T-helper 1 cell treated with Interleukin-12 subunit alpha and Interleukin-12 subunit beta and Interleukin-4 antibody, amounts not matched to agents 30 μg/mL and 1 μg/mL, for 36 hours (primary cell): ENCODE measurements around the gene BTBD6.

Experiments
- H3K27ac Mint-ChIP-seq: one replicate; pipeline ENCODE4 v1.8.0; 2021; ENCODE audit warnings: mild to moderate bottlenecking, mixed read lengths
- H3K27me3 Mint-ChIP-seq: one replicate; pipeline ENCODE4 v1.8.0; 2021; ENCODE audit warnings: low read depth, mixed read lengths
- H3K36me3 Mint-ChIP-seq: one replicate; pipeline ENCODE4 v1.8.0; 2021; ENCODE audit warnings: low read depth, mixed read lengths
- H3K4me1 Mint-ChIP-seq: one replicate; pipeline ENCODE4 v1.8.0; 2021; ENCODE audit warnings: low read depth, mixed read lengths
- H3K4me3 Mint-ChIP-seq: one replicate; pipeline ENCODE4 v1.8.0; 2021; ENCODE audit warnings: mild to moderate bottlenecking, moderate library complexity, mixed read lengths
- H3K9me3 Mint-ChIP-seq: one replicate; pipeline ENCODE4 v1.8.0; 2021; ENCODE audit warnings: mixed read lengths

Gene BTBD6

DNA sequence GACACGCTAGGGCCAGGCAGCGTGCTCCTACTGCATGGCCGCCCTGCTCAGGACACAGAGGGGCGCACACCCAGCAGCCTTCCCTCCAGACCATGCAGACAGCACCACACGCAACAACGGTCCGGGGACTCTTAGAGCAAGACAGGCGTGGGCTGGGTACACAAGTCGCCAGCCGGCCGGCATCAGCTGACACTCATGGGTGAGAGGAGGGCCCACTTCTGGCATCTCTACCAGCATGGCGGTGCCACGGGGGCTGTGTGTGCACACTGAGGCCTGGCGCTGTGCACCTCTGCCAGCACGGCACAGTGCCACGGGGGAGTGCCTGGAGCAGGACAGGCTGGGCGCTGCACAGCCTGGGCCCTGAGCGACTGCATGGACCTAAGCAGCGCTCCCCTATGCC is 6.7 kb upstream of the BTBD6 start:
- Mint-ChIP-seq H3K27me3 (no peaks in the 10 kb centered on the region), H3K27ac (no peak overlapping the region), H3K9me3 (no peaks in the 10 kb centered on the region), H3K4me1 (peaks cover 8% of the 10 kb centered on the region), H3K36me3 (no peaks in the 10 kb centered on the region), H3K4me3 (no peak overlapping the region)

DNA sequence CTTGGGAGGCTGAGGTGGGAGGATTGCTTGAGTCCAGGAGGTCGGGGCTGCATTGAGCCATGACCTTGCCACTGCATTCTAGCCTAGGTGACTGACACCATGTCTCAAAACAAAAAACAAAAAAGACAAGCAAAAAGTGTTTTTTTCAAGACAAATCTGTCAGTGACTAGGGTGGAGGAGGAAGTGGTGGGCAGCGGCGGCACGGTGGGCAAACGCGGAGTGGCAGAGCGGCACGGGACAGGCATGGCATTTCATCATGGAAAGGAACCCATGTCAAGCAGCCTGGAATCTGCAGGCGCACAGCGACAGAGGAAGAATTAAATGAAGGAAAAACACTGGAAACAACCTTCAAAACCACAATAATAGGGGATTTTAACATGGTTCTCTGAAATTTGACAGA is 4.0 kb upstream of the BTBD6 start:
- H3K9me3 Mint-ChIP-seq: no peaks in the 10 kb centered on the region
- no peaks in the 10 kb centered on the region for H3K27me3 Mint-ChIP-seq
- H3K36me3 Mint-ChIP-seq: peaks cover 4% of the 10 kb centered on the region
- peaks cover 13% of the 10 kb centered on the region for H3K4me1 Mint-ChIP-seq
- no peak overlapping the region for H3K4me3 Mint-ChIP-seq
- H3K27ac Mint-ChIP-seq: no peak overlapping the region

DNA sequence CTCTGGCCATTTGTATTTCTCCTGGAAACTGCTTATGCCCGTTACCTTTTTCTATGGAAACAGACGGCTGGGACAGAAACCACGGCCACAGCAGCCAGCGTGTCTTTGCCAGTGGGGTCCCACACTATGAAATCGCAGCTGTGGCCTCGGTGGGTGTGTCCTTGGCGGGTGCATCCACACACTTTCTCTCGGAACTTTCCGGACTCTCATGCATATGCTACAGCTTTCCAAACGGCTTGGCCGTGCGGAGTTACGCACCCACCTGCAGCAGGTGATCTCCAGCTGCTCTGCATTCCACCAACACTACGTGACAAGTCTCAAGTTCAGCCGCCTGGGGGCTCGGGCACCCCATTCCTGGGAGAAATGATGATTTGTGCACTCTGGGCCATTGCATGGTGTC is 1.3 kb upstream of the BTBD6 start:
- Mint-ChIP-seq H3K27me3 (no peaks in the 10 kb centered on the region), H3K4me3 (no peak overlapping the region), H3K4me1 (peaks cover 20% of the 10 kb centered on the region), H3K36me3 (peaks cover 11% of the 10 kb centered on the region), H3K27ac (no peak overlapping the region), H3K9me3 (no peaks in the 10 kb centered on the region)

DNA sequence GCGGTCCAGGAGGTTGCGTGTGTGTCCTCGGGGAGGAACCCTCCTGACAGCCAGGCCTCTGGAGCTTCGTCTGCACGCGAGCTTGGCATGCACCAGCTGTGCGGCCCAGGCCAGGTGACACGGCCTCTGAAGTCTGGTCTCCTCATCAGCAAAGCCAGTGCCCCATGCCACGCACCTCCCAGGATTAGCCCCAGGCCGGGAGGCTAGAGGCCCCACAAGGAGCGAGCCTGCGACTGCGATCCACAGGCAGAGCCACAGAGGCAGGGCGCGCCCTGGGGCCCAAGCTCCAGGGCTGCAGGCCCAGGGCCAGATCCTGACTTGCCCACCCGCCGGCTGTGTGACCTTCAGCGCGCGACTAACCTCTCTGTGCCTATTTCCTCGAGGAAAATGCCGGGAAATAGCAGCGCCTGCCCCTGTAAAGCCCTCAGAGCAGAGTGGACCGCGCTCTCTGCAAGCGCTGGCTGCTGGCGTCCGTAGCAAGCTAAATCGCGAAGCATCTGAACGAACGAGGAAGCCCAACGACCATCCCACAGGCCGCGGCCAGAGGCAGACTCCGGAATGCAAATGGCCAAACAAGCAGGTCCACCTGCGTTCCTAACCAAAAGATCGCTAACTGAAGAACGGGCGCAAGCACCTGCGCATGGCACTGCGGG is 492 bp upstream of the BTBD6 start:
- Mint-ChIP-seq H3K27me3 (no peaks in the 10 kb centered on the region), H3K4me1 (peaks cover 20% of the 10 kb centered on the region), H3K4me3 (peak overlapping the region; percentile 82), H3K27ac (peak overlapping the region; percentile 59), H3K9me3 (no peaks in the 10 kb centered on the region), H3K36me3 (peaks cover 11% of the 10 kb centered on the region)

DNA sequence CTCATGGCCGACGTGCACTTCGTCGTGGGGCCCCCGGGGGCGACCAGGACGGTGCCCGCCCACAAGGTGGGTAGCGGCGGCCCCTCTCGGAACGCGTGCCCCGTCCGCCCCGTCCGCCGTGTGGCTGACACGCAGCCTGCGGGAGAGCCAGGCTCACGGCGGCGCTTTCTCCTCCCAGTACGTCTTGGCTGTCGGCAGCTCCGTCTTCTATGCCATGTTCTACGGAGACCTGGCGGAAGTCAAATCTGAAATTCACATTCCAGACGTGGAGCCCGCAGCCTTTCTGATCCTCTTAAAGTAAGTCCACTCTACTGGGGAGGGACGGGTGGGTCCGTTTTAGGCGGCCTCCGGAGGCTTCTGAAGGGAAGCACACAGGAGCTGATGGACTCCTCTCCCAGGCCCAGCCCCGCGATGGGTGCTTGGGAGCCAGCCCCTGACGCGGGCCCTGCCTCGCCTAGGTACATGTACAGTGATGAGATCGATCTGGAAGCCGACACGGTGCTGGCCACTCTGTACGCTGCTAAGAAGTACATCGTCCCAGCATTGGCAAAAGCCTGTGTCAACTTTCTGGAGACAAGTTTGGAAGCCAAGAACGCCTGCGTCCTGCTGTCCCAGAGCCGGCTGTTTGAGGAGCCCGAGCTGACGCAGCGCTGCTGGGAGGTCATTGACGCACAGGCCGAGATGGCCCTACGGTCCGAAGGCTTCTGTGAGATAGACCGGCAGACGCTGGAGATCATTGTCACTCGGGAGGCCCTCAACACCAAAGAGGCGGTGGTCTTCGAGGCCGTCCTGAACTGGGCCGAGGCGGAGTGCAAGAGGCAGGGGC is 1.1 kb downstream of the BTBD6 start:
- Mint-ChIP-seq H3K4me1 (peaks cover 19% of the 10 kb centered on the region), H3K9me3 (no peaks in the 10 kb centered on the region), H3K27me3 (no peaks in the 10 kb centered on the region), H3K27ac (peak overlapping the region; percentile 80), H3K36me3 (peaks cover 15% of the 10 kb centered on the region), H3K4me3 (peak overlapping the region; percentile 76)

DNA sequence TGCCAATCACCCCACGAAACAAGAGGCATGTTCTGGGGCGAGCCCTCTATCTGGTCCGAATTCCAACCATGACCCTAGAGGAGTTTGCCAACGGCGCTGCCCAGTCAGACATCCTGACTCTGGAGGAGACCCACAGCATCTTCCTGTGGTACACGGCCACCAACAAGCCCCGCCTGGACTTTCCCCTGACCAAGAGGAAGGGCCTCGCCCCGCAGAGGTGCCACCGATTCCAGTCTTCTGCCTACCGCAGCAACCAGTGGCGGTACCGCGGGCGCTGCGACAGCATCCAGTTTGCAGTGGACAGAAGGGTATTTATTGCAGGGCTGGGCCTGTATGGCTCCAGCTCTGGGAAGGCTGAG is 1.7 kb downstream of the BTBD6 start:
- Mint-ChIP-seq H3K4me1 (peaks cover 18% of the 10 kb centered on the region), H3K36me3 (peaks cover 15% of the 10 kb centered on the region), H3K4me3 (peak overlapping the region; percentile 76), H3K27me3 (no peaks in the 10 kb centered on the region), H3K27ac (peak overlapping the region; percentile 26), H3K9me3 (no peaks in the 10 kb centered on the region)

DNA sequence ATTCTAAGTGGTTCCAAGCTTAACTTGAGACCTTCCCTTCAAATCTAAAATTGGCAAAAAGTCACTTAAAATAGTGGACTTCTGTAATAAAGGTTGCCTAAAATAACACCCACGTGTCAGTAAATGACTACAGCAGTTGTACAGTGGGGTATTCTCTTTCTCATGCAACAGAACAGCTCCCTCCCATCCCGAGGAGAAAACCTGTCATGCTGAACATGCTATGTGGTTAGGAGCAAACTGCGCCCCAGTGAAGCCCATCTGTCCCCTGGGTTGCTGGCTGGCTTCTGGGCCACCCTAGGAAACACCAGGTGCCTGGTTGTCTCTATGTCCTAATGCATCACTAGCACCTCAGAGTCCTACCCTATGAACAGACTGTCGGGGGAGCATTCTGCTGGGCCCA is 2.7 kb downstream of the BTBD6 start:
- H3K9me3 Mint-ChIP-seq: no peaks in the 10 kb centered on the region
- no peaks in the 10 kb centered on the region for H3K27me3 Mint-ChIP-seq
- no peak overlapping the region for H3K27ac Mint-ChIP-seq
- H3K4me1 Mint-ChIP-seq: peaks cover 12% of the 10 kb centered on the region
- no peak overlapping the region for H3K4me3 Mint-ChIP-seq
- H3K36me3 Mint-ChIP-seq: peaks cover 15% of the 10 kb centered on the region

DNA sequence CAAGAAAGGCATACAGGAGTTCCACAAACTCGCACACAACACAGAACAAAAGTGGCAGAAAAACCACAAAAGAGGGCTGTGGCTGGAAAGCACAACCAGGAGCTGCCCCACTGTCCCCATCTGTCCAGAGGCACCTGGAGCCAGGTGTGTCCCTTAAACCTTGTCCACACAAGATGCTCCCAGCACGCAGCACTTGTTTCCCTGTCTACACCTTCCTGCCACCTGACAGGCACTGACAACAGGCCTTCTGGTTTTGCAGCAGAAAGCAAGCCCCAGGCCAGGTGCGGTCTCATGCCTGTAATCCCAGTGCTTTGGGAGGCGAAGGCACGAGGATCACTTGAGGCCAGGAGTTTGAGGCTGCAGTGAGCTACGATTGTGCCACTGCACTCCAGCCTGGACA is 3.6 kb downstream of the BTBD6 start:
- H3K9me3 Mint-ChIP-seq: no peaks in the 10 kb centered on the region
- H3K27me3 Mint-ChIP-seq: no peaks in the 10 kb centered on the region
- H3K4me3 Mint-ChIP-seq: no peak overlapping the region
- peaks cover 12% of the 10 kb centered on the region for H3K4me1 Mint-ChIP-seq
- peaks cover 13% of the 10 kb centered on the region for H3K36me3 Mint-ChIP-seq
- H3K27ac Mint-ChIP-seq: no peak overlapping the region

DNA sequence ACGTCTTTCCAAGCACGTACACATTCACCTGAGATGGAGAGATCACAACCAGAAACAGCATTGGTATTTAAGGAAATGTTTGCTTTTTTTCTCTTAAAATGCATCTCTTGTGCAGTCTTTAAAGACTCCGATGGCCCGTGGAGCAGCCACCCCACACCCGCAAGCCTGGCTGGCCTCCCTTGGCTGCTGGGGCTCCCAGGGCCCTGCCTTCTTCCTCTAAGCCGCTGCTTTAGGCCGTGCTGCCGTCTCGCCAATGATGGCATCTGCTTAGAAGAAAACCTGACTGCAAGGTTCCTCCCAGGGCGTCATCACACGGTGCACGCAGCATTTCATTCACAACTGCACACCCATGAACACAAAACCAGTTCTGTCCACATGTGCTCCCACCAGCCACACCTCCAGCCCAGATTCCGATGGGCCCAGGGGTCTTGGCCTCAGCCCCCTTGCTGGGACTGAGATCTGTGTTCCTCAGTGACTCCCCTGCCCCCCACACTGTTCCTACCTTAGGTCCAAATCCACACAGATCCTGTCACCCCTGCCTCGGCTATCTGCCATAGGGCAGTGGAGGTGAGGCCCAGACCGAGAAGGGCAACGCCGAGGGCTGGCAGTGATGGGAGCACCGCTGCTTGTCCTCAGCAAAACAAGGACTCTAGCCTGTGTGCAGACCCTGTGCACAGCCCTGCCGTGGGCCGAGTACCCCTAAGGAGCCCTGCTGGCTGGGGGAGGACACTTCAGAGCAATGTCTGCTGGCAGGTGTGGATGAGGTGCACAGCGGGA is 4.4 kb downstream of the BTBD6 start:
- no peak overlapping the region for H3K4me3 Mint-ChIP-seq
- no peaks in the 10 kb centered on the region for H3K27me3 Mint-ChIP-seq
- no peak overlapping the region for H3K27ac Mint-ChIP-seq
- peaks cover 15% of the 10 kb centered on the region for H3K4me1 Mint-ChIP-seq
- no peaks in the 10 kb centered on the region for H3K9me3 Mint-ChIP-seq
- H3K36me3 Mint-ChIP-seq: peaks cover 14% of the 10 kb centered on the region

DNA sequence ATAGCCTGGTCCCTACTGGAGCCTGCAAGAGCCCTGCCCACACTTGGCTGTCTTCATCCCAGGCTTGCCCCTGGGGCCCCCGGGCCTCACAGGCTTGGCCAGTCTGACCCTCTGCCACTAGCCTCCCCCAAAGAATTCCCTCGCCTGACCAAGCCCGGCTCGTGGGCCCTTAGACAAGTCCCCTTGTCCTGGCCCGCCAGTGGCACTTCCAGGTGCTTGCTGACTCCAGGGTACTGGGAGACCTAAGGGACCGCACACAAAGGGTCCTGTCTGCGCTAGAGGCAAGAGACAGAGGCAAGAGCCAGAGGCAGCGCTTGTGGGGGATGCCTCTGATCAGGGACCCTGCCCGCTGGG is 5.0 kb downstream of the BTBD6 start:
- H3K4me1 Mint-ChIP-seq: peaks cover 13% of the 10 kb centered on the region
- H3K36me3 Mint-ChIP-seq: peaks cover 14% of the 10 kb centered on the region
- H3K27me3 Mint-ChIP-seq: no peaks in the 10 kb centered on the region
- H3K27ac Mint-ChIP-seq: no peak overlapping the region
- no peak overlapping the region for H3K4me3 Mint-ChIP-seq
- no peaks in the 10 kb centered on the region for H3K9me3 Mint-ChIP-seq

DNA sequence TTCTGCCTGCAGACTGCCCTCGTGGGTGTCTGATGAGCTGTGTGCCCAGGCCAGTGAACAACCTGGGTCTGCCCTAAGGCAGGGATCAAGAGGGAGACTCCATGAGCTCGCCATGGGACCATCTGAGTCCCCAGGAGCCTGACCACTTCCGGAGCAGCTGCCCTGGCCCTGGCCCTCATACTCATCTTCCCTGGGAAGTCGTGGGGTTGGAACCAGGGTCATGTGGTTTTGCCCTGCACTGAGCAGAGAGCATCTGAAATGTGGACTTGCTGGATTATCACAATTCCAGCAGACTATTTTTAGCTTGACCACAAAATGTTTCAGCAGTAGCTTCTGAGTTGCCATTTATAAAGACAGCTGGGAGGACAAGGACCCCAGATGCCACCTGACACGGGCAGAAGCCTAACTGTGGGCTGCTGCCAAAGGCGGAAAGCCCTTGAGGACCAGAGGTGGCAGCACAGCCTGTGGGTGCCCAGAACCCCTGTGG is 6.7 kb downstream of the BTBD6 start:
- H3K4me3 Mint-ChIP-seq: no peak overlapping the region
- H3K27ac Mint-ChIP-seq: no peak overlapping the region
- H3K27me3 Mint-ChIP-seq: no peaks in the 10 kb centered on the region
- H3K9me3 Mint-ChIP-seq: no peaks in the 10 kb centered on the region
- H3K4me1 Mint-ChIP-seq: peaks cover 10% of the 10 kb centered on the region
- peaks cover 13% of the 10 kb centered on the region for H3K36me3 Mint-ChIP-seq

DNA sequence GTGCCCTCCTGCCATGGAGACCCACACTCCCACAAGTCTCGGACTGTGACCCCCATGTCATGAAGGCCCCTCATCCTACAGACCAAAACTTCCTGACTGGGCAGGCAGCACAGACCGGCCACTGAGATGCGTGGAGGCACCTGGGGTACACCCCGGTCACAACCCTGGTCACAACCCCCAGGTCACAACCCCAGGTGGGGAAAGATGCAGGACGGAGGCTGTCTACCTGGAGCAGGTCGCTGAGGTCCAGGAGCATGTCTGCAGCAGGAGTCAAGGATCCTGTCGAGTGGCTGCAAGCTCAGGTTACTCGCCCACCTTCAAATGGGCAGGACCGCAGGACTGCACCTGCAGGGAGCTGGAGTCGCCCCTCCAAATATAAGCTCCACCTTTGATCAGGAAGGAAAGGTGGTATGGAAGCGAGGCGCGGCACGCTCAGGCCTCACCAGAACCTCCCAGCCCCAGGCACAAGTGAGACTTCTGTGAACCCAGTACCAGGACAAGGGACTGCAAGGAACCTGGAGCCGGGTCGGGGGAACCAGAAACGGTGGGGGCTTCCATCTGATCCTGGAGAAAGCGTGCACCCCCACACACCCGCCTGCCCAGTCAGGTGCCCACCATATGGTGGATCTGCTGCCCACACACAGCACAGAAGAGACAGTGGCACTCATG is 8.1 kb downstream of the BTBD6 start:
- H3K4me1 Mint-ChIP-seq: peaks cover 6% of the 10 kb centered on the region
- H3K9me3 Mint-ChIP-seq: no peaks in the 10 kb centered on the region
- no peak overlapping the region for H3K27ac Mint-ChIP-seq
- no peak overlapping the region for H3K4me3 Mint-ChIP-seq
- peaks cover 7% of the 10 kb centered on the region for H3K36me3 Mint-ChIP-seq
- no peaks in the 10 kb centered on the region for H3K27me3 Mint-ChIP-seq

DNA sequence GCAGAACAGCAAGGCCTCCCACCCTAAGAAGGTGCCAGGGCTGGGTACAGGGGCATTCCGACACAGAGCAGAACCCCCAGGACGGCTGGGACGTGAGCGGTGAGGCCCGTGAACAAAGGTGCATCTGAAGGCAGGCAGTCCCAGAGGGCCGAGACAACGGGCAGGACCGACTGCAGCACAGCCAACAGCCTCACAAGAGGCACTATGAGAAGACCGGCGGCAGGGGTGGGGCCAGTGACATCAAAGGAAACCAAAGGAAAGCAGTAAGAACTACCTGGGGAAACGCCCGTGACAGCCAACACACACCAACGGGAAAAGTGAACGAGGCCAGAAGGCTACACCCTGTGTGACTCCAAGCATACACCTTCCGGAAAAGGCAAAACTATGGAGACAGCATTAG is 9.1 kb downstream of the BTBD6 start:
- no peak overlapping the region for H3K4me3 Mint-ChIP-seq

DNA sequence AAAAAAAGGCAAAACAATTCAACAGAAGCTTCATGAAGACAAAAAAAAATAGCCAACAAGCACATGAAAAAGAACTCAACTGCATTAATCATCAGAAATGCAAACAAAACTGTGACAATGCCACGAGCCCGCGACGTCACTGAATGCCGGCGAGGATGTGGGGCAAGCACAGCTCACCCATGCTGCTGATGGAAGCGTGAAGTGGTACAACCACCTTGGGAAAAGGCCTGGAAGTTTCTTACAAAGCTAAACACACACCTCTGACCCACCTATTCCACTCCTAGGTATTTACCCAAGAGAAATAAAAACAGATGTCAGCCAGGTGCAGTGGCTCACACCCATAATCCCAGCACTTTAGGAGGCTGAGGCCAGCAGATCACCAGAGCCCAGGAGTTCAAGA is 10.5 kb downstream of the BTBD6 start:
- no peaks in the 10 kb centered on the region for H3K9me3 Mint-ChIP-seq
- H3K27me3 Mint-ChIP-seq: no peaks in the 10 kb centered on the region
- peaks cover 5% of the 10 kb centered on the region for H3K36me3 Mint-ChIP-seq
- H3K4me1 Mint-ChIP-seq: peaks cover 6% of the 10 kb centered on the region
- no peak overlapping the region for H3K4me3 Mint-ChIP-seq
- H3K27ac Mint-ChIP-seq: no peak overlapping the region

More for the DNA sequence above, 9.1 kb downstream of the BTBD6 start:
- no peaks in the 10 kb centered on the region for H3K9me3 Mint-ChIP-seq
- no peak overlapping the region for H3K27ac Mint-ChIP-seq
- H3K4me1 Mint-ChIP-seq: peaks cover 6% of the 10 kb centered on the region
- no peaks in the 10 kb centered on the region for H3K27me3 Mint-ChIP-seq
- H3K36me3 Mint-ChIP-seq: peaks cover 7% of the 10 kb centered on the region
